Cardiac septum (tissue), 1 donor: ENCODE data around the gene NAA35. TPM values are rescaled to one million over a fixed set of nuclear protein-coding genes. Genes with fewer than 3 reads are reported as not detected.
"Not testable (repeated sequence)": the region's sequence is repeated elsewhere in the genome, so short reads cannot be mapped to it uniquely, and the experiment has no call there.

Experiments
- DNase-seq: peaks from one replicate; pipeline ENCODE4 v3.0.0-alpha.2; 2020; ENCODE audit warnings: low spot score
- intact Hi-C: fragments of 100-400 bp; cut with DNase I; formaldehyde crosslinking; loops from one replicate; pipeline ENCODE4 v1.14.0; 2022
- total RNA-seq: library from RNA; stranded (reverse); fragmentation: NEBNext Ultra II Directional; extraction: Animal tissue kit (Norgen Biotek cat#: 25700); gene quantifications from one replicate; pipeline ENCODE4 v1.2.1, GENCODE V29; 2021
- donor health status: DM: no; HTN: no; CAD: no.

The NAA35 gene
- total RNA-seq, 1 donor from 2014 or later = 21.0 TPM

DNA sequence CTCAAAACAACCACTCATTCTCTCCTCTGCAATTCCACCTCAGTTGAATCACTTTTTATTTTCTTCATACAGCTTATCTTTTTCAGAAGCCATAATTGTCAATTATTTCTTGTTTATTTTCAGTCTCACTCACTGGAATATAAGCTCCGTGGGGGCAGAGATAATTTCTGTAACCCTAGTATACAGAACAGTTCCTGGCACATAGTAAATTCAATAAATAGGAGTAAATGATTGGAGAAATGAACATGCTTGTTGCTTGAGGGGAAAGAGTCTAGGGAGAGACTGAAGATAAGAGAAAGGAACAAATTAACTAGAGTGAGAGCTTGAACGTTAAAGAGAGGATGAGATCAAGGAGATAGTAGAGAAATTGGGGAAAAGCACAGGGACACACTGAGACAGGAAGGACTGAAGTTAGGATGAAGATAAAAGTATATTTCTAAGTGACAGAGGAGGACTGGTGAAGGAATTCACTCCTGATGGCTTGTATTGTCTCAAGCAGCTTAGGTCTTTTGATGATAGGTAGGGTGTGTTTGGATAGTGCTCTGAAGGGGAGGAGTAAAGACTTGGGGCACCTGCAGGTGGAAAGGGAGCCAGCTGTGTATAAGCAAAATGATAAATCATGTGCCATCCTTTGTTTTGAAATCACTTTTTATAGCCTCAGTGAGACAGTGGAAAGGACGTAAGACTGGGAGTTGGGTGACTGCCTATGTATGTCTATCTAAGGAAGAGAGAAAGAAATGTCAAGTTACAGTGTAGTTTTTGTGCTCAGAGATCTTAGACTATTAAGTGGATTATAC is 2.2 kb downstream of the NAA35 start:
- DNase-seq = no peak
- intact Hi-C loops = no loop called here

DNA sequence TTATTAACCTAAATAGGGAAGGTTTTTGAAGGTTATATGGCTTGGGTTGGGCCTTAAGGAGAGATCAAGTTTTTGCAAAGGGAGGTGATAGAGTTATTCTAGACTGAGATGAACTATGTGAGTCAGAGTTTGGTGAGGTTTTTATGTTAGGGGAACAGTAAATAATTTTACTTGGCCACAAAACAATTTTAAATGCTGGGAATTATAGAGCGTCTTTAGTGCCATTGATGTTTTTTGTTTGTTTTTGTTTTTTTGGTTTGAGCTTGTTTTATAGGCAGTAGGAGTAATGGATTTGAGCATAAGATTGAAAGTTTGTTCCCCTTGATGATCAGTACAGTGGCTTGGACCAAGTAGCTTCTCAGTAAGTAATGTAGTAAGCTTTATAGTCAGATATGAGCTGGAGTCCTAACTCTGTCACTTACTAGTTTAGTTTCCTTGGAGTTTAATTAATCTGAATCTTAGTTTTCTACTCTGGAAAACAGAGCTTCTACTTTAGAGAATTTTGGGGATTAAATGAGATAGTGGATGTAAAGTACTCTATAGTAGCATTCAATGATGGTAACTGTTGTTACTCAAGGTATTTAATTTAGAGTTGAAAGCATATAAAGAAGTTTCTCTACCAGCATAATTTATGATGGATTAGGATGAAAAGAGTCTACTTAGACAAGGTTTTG is 2.9 kb downstream of the NAA35 start:
- no peak for DNase-seq
- intact Hi-C loops = no loop called here

- intact Hi-C loops = no loop called here
Observed at GRCh38 chr9:85944672-85945071, 3.7 kb downstream of the NAA35 start.

GRCh38 chr9:85949586-85950335 is 8.8 kb downstream of the NAA35 start:
- intact Hi-C loops = no loop called here

More at GRCh38 chr9:85944672-85945071, 3.7 kb downstream of the NAA35 start:
- DNase-seq = no peak

DNA sequence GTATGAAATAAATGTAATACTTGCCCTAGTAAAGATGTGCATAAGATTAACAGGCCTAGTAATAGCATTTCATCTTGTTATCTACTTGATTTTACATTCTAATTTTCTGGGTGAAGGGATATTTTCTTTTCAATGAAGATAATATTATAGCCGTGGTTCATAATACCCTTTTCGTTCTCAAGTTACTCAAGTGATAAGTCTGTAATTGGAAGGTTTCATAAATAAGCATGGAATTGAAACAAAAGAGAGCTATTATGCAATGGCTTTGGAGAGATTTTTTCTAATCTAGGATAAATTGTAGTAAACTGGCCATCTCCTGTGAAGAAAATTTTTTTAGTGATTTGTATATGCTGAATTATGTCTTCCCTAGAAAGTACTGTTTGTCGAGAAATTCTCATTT is 19.0 kb downstream of the NAA35 start:
- intact Hi-C loops = no loop called here
- DNase-seq = no peak

More at GRCh38 chr9:85949586-85950335, 8.8 kb downstream of the NAA35 start:
- DNase-seq = no peak

GRCh38 chr9:85960688-85961093 is 19.7 kb downstream of the NAA35 start:
- intact Hi-C loops = no loop called here
- no peak for DNase-seq

DNA sequence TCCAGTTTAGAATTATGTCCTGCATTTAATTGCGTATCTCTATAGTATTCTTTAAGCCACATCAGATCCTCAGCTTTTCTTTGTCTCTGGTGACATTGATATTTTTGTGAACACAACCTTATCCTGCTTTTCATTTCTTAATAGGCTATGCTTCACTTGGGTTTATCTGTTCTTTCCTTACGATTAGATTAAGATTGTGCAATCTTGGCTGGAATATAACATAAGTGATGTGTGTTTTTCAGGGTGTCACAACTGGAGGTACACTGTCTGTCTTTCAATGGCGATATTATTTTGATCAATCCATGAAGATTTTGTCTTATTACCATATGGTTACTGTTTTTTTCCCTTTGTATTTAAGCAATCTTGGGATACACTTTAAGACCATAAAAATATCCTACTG is 23.6 kb downstream of the NAA35 start:
- DNase-seq = no peak
- intact Hi-C loops = no loop called here

DNA sequence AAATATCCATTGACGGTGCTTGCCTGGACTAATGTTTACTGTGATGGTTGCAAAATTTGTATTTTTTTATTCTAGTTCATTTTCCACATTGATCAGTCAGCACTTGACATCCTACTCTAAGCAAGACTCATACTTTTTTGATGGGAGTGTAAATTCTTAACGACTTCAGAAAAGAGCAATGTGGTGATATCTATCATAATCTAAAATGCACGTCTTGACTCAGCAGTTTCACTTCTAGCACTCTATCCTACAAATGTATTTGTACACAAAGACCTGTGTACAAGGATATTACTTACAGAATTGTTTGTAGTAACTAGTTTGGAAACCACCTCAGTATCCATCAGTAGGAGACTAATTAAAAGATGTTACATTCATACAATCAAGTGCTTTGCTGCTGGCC is 24.0 kb downstream of the NAA35 start:
- intact Hi-C loops = no loop called here
- DNase-seq = no peak

GRCh38 chr9:85969727-85970126 is 28.8 kb downstream of the NAA35 start:
- DNase-seq = no peak
- intact Hi-C loops = no loop called here

DNA sequence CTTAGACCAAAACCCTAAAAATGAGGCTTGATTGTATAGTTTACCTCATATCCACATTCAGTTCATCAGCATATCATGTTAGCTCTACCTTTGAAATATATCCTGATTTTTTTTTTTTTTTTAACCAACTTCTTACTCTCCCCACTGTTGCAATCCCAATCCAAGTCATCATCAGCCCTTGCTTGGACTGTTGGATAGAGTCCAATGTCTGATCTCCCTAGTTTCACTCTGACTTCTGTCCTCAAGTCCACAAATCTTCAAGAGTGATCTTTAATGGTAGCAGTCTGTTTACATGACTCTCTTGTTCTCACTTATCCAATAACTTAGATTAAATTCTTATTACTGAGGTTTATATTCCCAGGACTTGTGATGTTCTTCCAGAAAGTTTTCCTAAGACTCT is 30.8 kb downstream of the NAA35 start:
- intact Hi-C loops = no loop called here
- DNase-seq = no peak

- intact Hi-C loops = no loop called here
- DNase-seq = no peak
Observed at GRCh38 chr9:85973238-85973637, 32.3 kb downstream of the NAA35 start.

- intact Hi-C loops, DNase-seq: not testable (repeated sequence)
Observed at GRCh38 chr9:85974055-85974547, 33.2 kb downstream of the NAA35 start.

GRCh38 chr9:85978496-85978895 is 37.5 kb downstream of the NAA35 start:
- intact Hi-C loops = no loop called here

GRCh38 chr9:85981369-85981768 is 40.4 kb downstream of the NAA35 start:
- intact Hi-C loops = no loop called here
- no peak for DNase-seq

More at GRCh38 chr9:85978496-85978895, 37.5 kb downstream of the NAA35 start:
- DNase-seq = no peak

DNA sequence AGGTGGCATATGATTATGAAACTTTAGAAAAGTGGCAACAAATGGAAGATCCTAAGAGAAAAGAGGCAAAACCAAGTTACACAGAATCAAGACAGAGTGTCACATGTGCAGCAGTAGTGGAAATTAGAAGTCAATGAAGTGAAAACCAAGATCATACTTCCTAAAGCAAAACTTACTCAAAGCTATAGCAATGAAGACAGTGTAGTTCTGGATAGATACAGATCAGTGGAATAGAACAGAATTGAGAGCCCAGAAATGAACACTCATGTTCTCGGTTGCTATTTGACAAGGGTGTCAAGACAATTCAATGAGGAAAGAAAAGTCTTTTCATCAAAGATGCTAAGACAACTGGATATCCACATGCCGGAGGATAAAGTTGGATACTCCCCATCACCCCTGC is 43.5 kb downstream of the NAA35 start:
- intact Hi-C loops = no loop called here
- no peak for DNase-seq

- intact Hi-C loops = no loop called here
Observed at GRCh38 chr9:85987236-85987635, 46.3 kb downstream of the NAA35 start.

GRCh38 chr9:85994191-85994590 is 53.2 kb downstream of the NAA35 start:
- intact Hi-C loops = no loop called here

More at GRCh38 chr9:85987236-85987635, 46.3 kb downstream of the NAA35 start:
- DNase-seq = no peak

DNA sequence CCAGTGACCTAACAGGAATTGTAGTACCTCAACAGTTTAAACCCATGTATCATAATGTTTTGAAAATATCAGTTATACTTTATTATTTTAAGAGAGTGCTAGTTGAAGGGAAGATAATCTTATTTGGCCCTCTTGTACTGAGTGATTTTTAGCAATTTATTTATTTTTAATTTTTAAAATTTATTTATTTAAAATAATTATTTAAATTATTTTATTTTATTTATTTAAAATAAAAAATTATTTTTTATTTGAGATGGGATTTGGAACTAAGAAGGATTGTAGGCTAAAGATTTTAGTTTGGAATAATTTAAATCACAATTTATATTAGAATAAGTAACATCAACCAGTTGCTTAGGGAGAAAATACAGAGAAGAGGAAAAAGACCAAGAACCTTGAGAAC is 54.2 kb downstream of the NAA35 start:
- intact Hi-C loops = no loop called here
- DNase-seq = no peak

More at GRCh38 chr9:85994191-85994590, 53.2 kb downstream of the NAA35 start:
- DNase-seq = no peak

DNA sequence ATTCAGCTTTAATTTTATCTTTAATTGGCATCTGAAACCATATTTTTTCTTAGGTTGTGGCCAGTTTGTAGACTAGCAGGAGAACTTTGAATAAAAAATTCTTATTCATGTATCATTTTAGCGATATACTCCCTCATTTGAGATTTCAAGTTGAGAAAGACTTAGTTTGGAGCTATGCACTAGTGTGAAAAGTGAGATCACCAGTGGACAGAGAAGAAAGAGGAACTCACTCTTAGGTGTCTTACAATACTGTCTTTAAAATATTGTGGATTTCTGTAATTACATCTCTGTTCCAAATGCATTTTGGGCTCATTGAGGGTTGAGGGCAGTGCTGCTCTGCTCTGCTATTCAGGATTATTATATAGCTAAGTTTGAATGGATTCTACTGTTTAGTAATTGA is 54.7 kb downstream of the NAA35 start:
- intact Hi-C loops = no loop called here
- DNase-seq = no peak

GRCh38 chr9:86005253-86005775 is 64.4 kb downstream of the NAA35 start:
- intact Hi-C loops = no loop called here
- no peak for DNase-seq
